PC-3 (cell line): ENCODE measurements around the gene FXYD3. TPM values are rescaled to one million over a fixed set of nuclear protein-coding genes. Genes with fewer than 3 reads are reported as not detected.

Source experiments
- ATAC-seq: fragments of 200-7000 bp; cut with Tn5 transposase; 2 replicates; pipeline ENCODE4 v1.9.1; 2020; ENCODE audit warnings: mild to moderate bottlenecking, moderate library complexity
- BruUV-seq: library from RNA; stranded (reverse); fragments of 400-500 nt; replicated peaks from 2 replicates; lab custom pipeline; 2021; lab: Mats Ljungman, UMichigan
- CTCF ChIA-PET: fragments of 300-600 bp; sonication (Branson Sonifier 250); formaldehyde crosslinking; loops from one replicate; lab custom pipeline; 2022; ENCODE audit warnings: antibody characterized with exemption; lab: Charles Lee
- POLR2A ChIA-PET: fragments of 300-600 bp; sonication (Branson Sonifier 250); formaldehyde crosslinking; loops from one replicate; lab custom pipeline; 2022; ENCODE audit warnings: antibody characterized with exemption; ENCODE audit not compliant: unreplicated experiment; lab: Charles Lee
- DNase-seq: peaks from one replicate; pipeline ENCODE4 v3.0.0-alpha.2; 2015
- H2AFZ ChIP-seq: fragments of 300-600 bp; sonication (generic); 2 replicates; pipeline ENCODE4 v1.6.0; 2016; ENCODE audit warnings: antibody characterized with exemption, low read length
- H3F3A ChIP-seq: fragments of 300-600 bp; sonication (generic); one replicate; pipeline ENCODE4 v1.6.0; 2017; ENCODE audit warnings: antibody characterized with exemption, low read length, control low read depth, mild to moderate bottlenecking; ENCODE audit not compliant: unreplicated experiment
- H3K27ac ChIP-seq: fragments of 300-600 bp; sonication (generic); 2 replicates; pipeline ENCODE4 v1.5.1; 2016; ENCODE audit warnings: mild to moderate bottlenecking, low read length
- H3K27me3 ChIP-seq: fragments of 300-600 bp; sonication (generic); 2 replicates; pipeline ENCODE4 v1.6.1; 2016; ENCODE audit warnings: low read length, mixed read lengths
- H3K36me3 ChIP-seq: fragments of 300-600 bp; sonication (generic); 2 replicates; pipeline ENCODE4 v1.6.1; 2016; ENCODE audit warnings: low read depth, mixed run types, low read length, mixed read lengths
- H3K4me1 ChIP-seq: fragments of 300-600 bp; sonication (generic); 2 replicates; pipeline ENCODE4 v1.5.1; 2016; ENCODE audit warnings: low read length; ENCODE audit not compliant: insufficient read depth
- H3K4me2 ChIP-seq: fragments of 300-600 bp; sonication (generic); 2 replicates; pipeline ENCODE4 v1.6.0; 2016; ENCODE audit warnings: low read length
- H3K4me3 ChIP-seq: fragments of 300-600 bp; sonication (generic); 2 replicates; pipeline ENCODE4 v1.5.1; 2016; ENCODE audit warnings: mild to moderate bottlenecking, low read length, mixed read lengths
- H3K79me2 ChIP-seq: fragments of 300-600 bp; sonication (generic); 2 replicates; pipeline ENCODE4 v1.6.1; 2017; ENCODE audit warnings: low read length, mixed read lengths
- H3K9ac ChIP-seq: fragments of 300-600 bp; sonication (generic); 2 replicates; pipeline ENCODE4 v1.6.0; 2016; ENCODE audit warnings: mild to moderate bottlenecking, low read length
- H3K9me2 ChIP-seq: fragments of 300-600 bp; sonication (generic); replicated peaks from 2 replicates; pipeline ENCODE4 v1.6.1; 2016; ENCODE audit warnings: mixed run types, low read length, mixed read lengths
- H3K9me3 ChIP-seq: fragments of 300-600 bp; sonication (generic); 2 replicates; pipeline ENCODE4 v1.6.1; 2016; ENCODE audit warnings: low read length, mixed read lengths
- H4K20me1 ChIP-seq: fragments of 300-600 bp; sonication (generic); 2 replicates; pipeline ENCODE4 v1.6.1; 2016; ENCODE audit warnings: low read length, mixed read lengths
- EZH2 ChIP-seq: fragments of 300-600 bp; sonication (generic); IDR thresholded peaks from one replicate; pipeline ENCODE4 v1.6.1; 2017; ENCODE audit warnings: antibody characterized with exemption, mild to moderate bottlenecking, low read length; ENCODE audit not compliant: unreplicated experiment
- EZH2phosphoT487 ChIP-seq: fragments of 300-600 bp; sonication (generic); IDR thresholded peaks from 2 replicates; pipeline ENCODE4 v1.6.1; 2018; ENCODE audit warnings: mild to moderate bottlenecking, antibody characterized with exemption, low read length, borderline replicate concordance
- intact Hi-C: fragments of 100-400 bp; cut with micrococcal nuclease; formaldehyde crosslinking; loops from 2 replicates; pipeline ENCODE4 v1.9.0; 2023
- total RNA-seq: library from RNA; depleted of rRNA; stranded (reverse); fragments of >200 nt; gene quantifications from 2 replicates; pipeline ENCODE4 v1.2.3, GENCODE V29; 2014
- TF ChIP-seq, protein P1 (sequence below): fragments of 300-600 bp; sonication (generic); conservative IDR thresholded peaks from 2 replicates; pipeline ENCODE4 v1.5.1; 2017; ENCODE audit warnings: antibody characterized with exemption, low read depth, mild to moderate bottlenecking, low read length

Gene FXYD3
- total RNA-seq, 1 experiment from 2014 or later = 61.6 TPM

DNA sequence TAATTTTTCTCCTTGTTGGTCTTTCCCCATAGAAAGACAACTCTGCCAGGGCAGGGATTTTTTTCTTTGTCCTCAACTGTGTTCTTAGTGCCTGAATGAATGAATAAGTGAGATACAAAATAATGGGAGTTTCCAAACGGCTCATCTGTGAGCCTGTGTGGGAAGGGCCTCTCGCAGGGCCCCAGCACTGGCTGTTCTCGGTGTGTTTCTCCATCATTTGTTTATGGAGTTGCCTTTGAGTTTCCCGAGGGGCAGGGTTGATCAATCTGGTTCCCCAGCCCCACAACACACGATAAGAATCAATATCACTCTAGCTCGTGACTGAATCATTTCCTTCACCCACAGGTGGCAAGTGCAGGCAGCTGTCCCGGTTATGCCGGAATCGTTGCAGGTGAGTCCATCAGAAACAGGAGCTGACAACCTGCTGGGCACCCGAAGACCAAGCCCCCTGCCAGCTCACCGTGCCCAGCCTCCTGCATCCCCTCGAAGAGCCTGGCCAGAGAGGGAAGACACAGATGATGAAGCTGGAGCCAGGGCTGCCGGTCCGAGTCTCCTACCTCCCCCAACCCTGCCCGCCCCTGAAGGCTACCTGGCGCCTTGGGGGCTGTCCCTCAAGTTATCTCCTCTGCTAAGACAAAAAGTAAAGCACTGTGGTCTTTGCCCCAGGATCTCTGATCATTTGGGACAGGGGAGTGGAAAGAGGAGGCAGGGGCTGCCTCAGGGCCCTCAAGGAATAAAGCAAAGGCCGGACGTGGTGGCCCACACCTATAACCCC lies 53.8 kb downstream of the FXYD3 start:
- H3K27ac ChIP-seq = no peak overlapping the region
- ChIA-PET POLR2A (no interaction called here), CTCF (no interaction called here)
- no peak overlapping the region for H3K4me2 ChIP-seq
- H3K27me3 ChIP-seq = no peaks in the 10 kb centered on the region
- no peaks in the 10 kb centered on the region for H4K20me1 ChIP-seq
- peaks cover under 1% of the 10 kb centered on the region; the same call in 1 of the 2 replicates for H3K9me3 ChIP-seq
- ATAC-seq = no peak
- H3K36me3 ChIP-seq = peaks cover 31% of the 10 kb centered on the region
- DNase-seq = no peak
- H3K9ac ChIP-seq = no peak overlapping the region
- BruUV-seq = no TSS peak
- peaks cover 26% of the 10 kb centered on the region for H3K4me1 ChIP-seq
- TF ChIP-seq EZH2 (no peak), EZH2phosphoT487 (no peak)
- TF ChIP-seq, protein P1, sequence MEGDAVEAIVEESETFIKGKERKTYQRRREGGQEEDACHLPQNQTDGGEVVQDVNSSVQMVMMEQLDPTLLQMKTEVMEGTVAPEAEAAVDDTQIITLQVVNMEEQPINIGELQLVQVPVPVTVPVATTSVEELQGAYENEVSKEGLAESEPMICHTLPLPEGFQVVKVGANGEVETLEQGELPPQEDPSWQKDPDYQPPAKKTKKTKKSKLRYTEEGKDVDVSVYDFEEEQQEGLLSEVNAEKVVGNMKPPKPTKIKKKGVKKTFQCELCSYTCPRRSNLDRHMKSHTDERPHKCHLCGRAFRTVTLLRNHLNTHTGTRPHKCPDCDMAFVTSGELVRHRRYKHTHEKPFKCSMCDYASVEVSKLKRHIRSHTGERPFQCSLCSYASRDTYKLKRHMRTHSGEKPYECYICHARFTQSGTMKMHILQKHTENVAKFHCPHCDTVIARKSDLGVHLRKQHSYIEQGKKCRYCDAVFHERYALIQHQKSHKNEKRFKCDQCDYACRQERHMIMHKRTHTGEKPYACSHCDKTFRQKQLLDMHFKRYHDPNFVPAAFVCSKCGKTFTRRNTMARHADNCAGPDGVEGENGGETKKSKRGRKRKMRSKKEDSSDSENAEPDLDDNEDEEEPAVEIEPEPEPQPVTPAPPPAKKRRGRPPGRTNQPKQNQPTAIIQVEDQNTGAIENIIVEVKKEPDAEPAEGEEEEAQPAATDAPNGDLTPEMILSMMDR = no peak
- intact Hi-C loops = no loop called here
- H2AFZ ChIP-seq = no peak overlapping the region
- no peaks in the 10 kb centered on the region for H3K79me2 ChIP-seq
- H3K9me2 ChIP-seq = no peaks in the 10 kb centered on the region
- H3F3A ChIP-seq = no peaks in the 10 kb centered on the region
- H3K4me3 ChIP-seq = no peak overlapping the region

GRCh38 chr19:35170359-35171061 lies 54.9 kb downstream of the FXYD3 start:
- H3K27me3 ChIP-seq = no peaks in the 10 kb centered on the region
- intact Hi-C loops = no loop called here
- H3K9ac ChIP-seq = no peak overlapping the region
- TF ChIP-seq EZH2 = no peak
- TF ChIP-seq, protein P1 = no peak
- TF ChIP-seq EZH2phosphoT487 = no peak
- POLR2A ChIA-PET = no interaction called here
- no peaks in the 10 kb centered on the region for H3K79me2 ChIP-seq
- no peak for ATAC-seq
- no peaks in the 10 kb centered on the region for H3K9me2 ChIP-seq
- no TSS peak for BruUV-seq
- no peaks in the 10 kb centered on the region for H3K9me3 ChIP-seq
- peaks cover 20% of the 10 kb centered on the region for H3K36me3 ChIP-seq
- DNase-seq = no peak
- no peaks in the 10 kb centered on the region for H3F3A ChIP-seq
- peaks cover 26% of the 10 kb centered on the region for H3K4me1 ChIP-seq
- H4K20me1 ChIP-seq = no peaks in the 10 kb centered on the region
- CTCF ChIA-PET = no interaction called here
- no peak overlapping the region for H3K4me2 ChIP-seq
- H3K4me3 ChIP-seq = no peak overlapping the region
- no peak overlapping the region for H2AFZ ChIP-seq
- no peak overlapping the region for H3K27ac ChIP-seq

- H3K27me3 ChIP-seq = no peaks in the 10 kb centered on the region
- H3F3A ChIP-seq = no peaks in the 10 kb centered on the region
- TF ChIP-seq EZH2 (no peak), EZH2phosphoT487 (no peak)
- TF ChIP-seq, protein P1 = no peak
- H3K9me3 ChIP-seq = no peaks in the 10 kb centered on the region
- H3K4me1 ChIP-seq = peaks cover 26% of the 10 kb centered on the region
- no TSS peak for BruUV-seq
- H2AFZ ChIP-seq = no peak overlapping the region
- DNase-seq (no peak), ATAC-seq (no peak)
- no peaks in the 10 kb centered on the region for H3K79me2 ChIP-seq
- POLR2A ChIA-PET = no interaction called here
- no peak overlapping the region for H3K9ac ChIP-seq
- intact Hi-C loops = no loop called here
- no peak overlapping the region for H3K4me2 ChIP-seq
- no peaks in the 10 kb centered on the region for H4K20me1 ChIP-seq
- no peaks in the 10 kb centered on the region for H3K9me2 ChIP-seq
- no peak overlapping the region for H3K4me3 ChIP-seq
- CTCF ChIA-PET = no interaction called here
- H3K36me3 ChIP-seq = peaks cover 7% of the 10 kb centered on the region
- no peak overlapping the region for H3K27ac ChIP-seq
Observed at GRCh38 chr19:35171730-35172129, 56.1 kb downstream of the FXYD3 start.
